Activated CD8-positive, alpha-beta T cell treated with anti-CD3 and anti-CD28 coated beads, Interleukin-2, amount 10 ng/mL, durations not matched to agents 7 days and 5 days (primary cell): ENCODE data around the gene USP13. TPM values are rescaled to one million over a fixed set of nuclear protein-coding genes. Genes with fewer than 3 reads are reported as not detected.

Experiments
- ATAC-seq: fragments of 150-1000 bp; cut with Tn5 transposase; one replicate; pipeline ENCODE4 v1.10.0; 2021; ENCODE audit warnings: moderate library complexity
- CTCF ChIA-PET: fragments of 350-600 bp; sonication (Branson Sonifier 250); formaldehyde crosslinking; loops from one replicate; lab custom pipeline; 2021; ENCODE audit warnings: antibody characterized with exemption; lab: Charles Lee
- POLR2A ChIA-PET: fragments of 350-600 bp; sonication (Branson Sonifier 250); formaldehyde crosslinking; loops from one replicate; lab custom pipeline; 2021; ENCODE audit warnings: antibody characterized with exemption; lab: Charles Lee
- DNase-seq: peaks from one replicate; pipeline ENCODE4 v3.0.0-alpha.2; 2020
- H3K27ac Mint-ChIP-seq: one replicate; pipeline ENCODE4 v1.8.0; 2021; ENCODE audit warnings: mild to moderate bottlenecking, mixed read lengths
- H3K27me3 Mint-ChIP-seq: one replicate; pipeline ENCODE4 v1.8.0; 2021; ENCODE audit warnings: low read depth, mixed read lengths
- H3K36me3 Mint-ChIP-seq: one replicate; pipeline ENCODE4 v1.8.0; 2021; ENCODE audit warnings: low read depth, mixed read lengths
- H3K4me1 Mint-ChIP-seq: one replicate; pipeline ENCODE4 v1.8.0; 2021; ENCODE audit warnings: low read depth, mixed read lengths
- H3K4me3 Mint-ChIP-seq: one replicate; pipeline ENCODE4 v1.8.0; 2021; ENCODE audit warnings: mild to moderate bottlenecking, mixed read lengths
- H3K9me3 Mint-ChIP-seq: one replicate; pipeline ENCODE4 v1.8.0; 2022; ENCODE audit warnings: mixed read lengths; ENCODE audit not compliant: insufficient read depth
- total RNA-seq, 2 experiments: library from RNA; stranded (reverse); gene quantifications; one replicate each; pipeline ENCODE4 v1.2.3, GENCODE V29; 2021

Gene USP13
- total RNA-seq, 2 experiments from 2014 or later, result 9.6 to 10.5 TPM

- ATAC-seq (no peak), DNase-seq (no peak)
- no peak overlapping the region for H3K4me3 Mint-ChIP-seq
- no peaks in the 10 kb centered on the region for H3K27me3 Mint-ChIP-seq
- H3K4me1 Mint-ChIP-seq, result peaks cover 2% of the 10 kb centered on the region
- POLR2A ChIA-PET, result no interaction called here
- H3K27ac Mint-ChIP-seq, result no peak overlapping the region
- CTCF ChIA-PET, result no interaction called here
- no peaks in the 10 kb centered on the region for H3K9me3 Mint-ChIP-seq
- no peaks in the 10 kb centered on the region for H3K36me3 Mint-ChIP-seq
These were observed 51.0 kb downstream of the USP13 start for GRCh38 chr3:179703816-179704215.

- DNase-seq (no peak), ATAC-seq (no peak)
- CTCF ChIA-PET, result no interaction called here
- H3K4me1 Mint-ChIP-seq, result no peaks in the 10 kb centered on the region
- H3K36me3 Mint-ChIP-seq, result no peaks in the 10 kb centered on the region
- H3K27me3 Mint-ChIP-seq, result no peaks in the 10 kb centered on the region
- no peaks in the 10 kb centered on the region for H3K9me3 Mint-ChIP-seq
- POLR2A ChIA-PET, result no interaction called here
- no peak overlapping the region for H3K27ac Mint-ChIP-seq
- no peak overlapping the region for H3K4me3 Mint-ChIP-seq
These were observed 53.4 kb downstream of the USP13 start for GRCh38 chr3:179706233-179706632.

GRCh38 chr3:179710079-179710478, 57.2 kb downstream of the USP13 start:
- CTCF ChIA-PET, result no interaction called here
- POLR2A ChIA-PET, result no interaction called here
- Mint-ChIP-seq H3K4me1 (no peaks in the 10 kb centered on the region), H3K27ac (no peak overlapping the region), H3K4me3 (no peak overlapping the region), H3K36me3 (no peaks in the 10 kb centered on the region), H3K27me3 (no peaks in the 10 kb centered on the region), H3K9me3 (no peaks in the 10 kb centered on the region)
- ATAC-seq, result no peak
- no peak for DNase-seq

GRCh38 chr3:179713643-179714090, 60.8 kb downstream of the USP13 start:
- Mint-ChIP-seq H3K4me3 (no peak overlapping the region), H3K36me3 (no peaks in the 10 kb centered on the region), H3K27me3 (no peaks in the 10 kb centered on the region), H3K4me1 (no peaks in the 10 kb centered on the region), H3K27ac (no peak overlapping the region), H3K9me3 (no peaks in the 10 kb centered on the region)
- DNase-seq (no peak), ATAC-seq (no peak)
- ChIA-PET POLR2A (no interaction called here), CTCF (no interaction called here)

GRCh38 chr3:179715582-179715981, 62.7 kb downstream of the USP13 start:
- ChIA-PET POLR2A (interaction anchor here (0.6 kb wide), 1 partner anchor 14 kb away, joined by 3 read pairs; no protein-coding TSS in a partner anchor), CTCF (no interaction called here)
- H3K4me3 Mint-ChIP-seq, result no peak overlapping the region
- no peak for DNase-seq
- H3K27me3 Mint-ChIP-seq, result no peaks in the 10 kb centered on the region
- no peak for ATAC-seq
- H3K27ac Mint-ChIP-seq, result no peak overlapping the region
- H3K9me3 Mint-ChIP-seq, result no peaks in the 10 kb centered on the region
- H3K4me1 Mint-ChIP-seq, result no peaks in the 10 kb centered on the region
- no peaks in the 10 kb centered on the region for H3K36me3 Mint-ChIP-seq

- ATAC-seq (no peak), DNase-seq (no peak)
- Mint-ChIP-seq H3K36me3 (peaks cover 1% of the 10 kb centered on the region), H3K9me3 (no peaks in the 10 kb centered on the region), H3K4me3 (no peak overlapping the region), H3K27me3 (no peaks in the 10 kb centered on the region), H3K27ac (no peak overlapping the region), H3K4me1 (no peaks in the 10 kb centered on the region)
- ChIA-PET POLR2A (interaction anchor here (0.6 kb wide), 1 partner anchor 15 kb away, joined by 3 read pairs; no protein-coding TSS in a partner anchor), CTCF (no interaction called here)
These were observed 63.4 kb downstream of the USP13 start for GRCh38 chr3:179716226-179716625.

GRCh38 chr3:179716811-179717210, 64.0 kb downstream of the USP13 start:
- H3K4me1 Mint-ChIP-seq, result no peaks in the 10 kb centered on the region
- no peaks in the 10 kb centered on the region for H3K9me3 Mint-ChIP-seq
- ATAC-seq (no peak), DNase-seq (no peak)
- ChIA-PET CTCF (no interaction called here), POLR2A (no interaction called here)
- no peaks in the 10 kb centered on the region for H3K27me3 Mint-ChIP-seq
- H3K36me3 Mint-ChIP-seq, result peaks cover 5% of the 10 kb centered on the region
- no peak overlapping the region for H3K4me3 Mint-ChIP-seq
- H3K27ac Mint-ChIP-seq, result no peak overlapping the region

- ATAC-seq (no peak), DNase-seq (no peak)
- CTCF ChIA-PET, result no interaction called here
- Mint-ChIP-seq H3K4me1 (no peaks in the 10 kb centered on the region), H3K36me3 (peaks cover 5% of the 10 kb centered on the region), H3K27me3 (no peaks in the 10 kb centered on the region), H3K9me3 (no peaks in the 10 kb centered on the region), H3K27ac (no peak overlapping the region), H3K4me3 (no peak overlapping the region)
- POLR2A ChIA-PET, result no interaction called here
These were observed 64.4 kb downstream of the USP13 start for GRCh38 chr3:179717219-179717618.

GRCh38 chr3:179719048-179719734, 66.4 kb downstream of the USP13 start:
- POLR2A ChIA-PET, result no interaction called here
- DNase-seq (no peak), ATAC-seq (no peak)
- no peak overlapping the region for H3K27ac Mint-ChIP-seq
- CTCF ChIA-PET, result interaction anchor here (0.9 kb wide), 1 partner anchor 32 kb away, joined by 3 read pairs; no protein-coding TSS in a partner anchor
- H3K4me3 Mint-ChIP-seq, result no peak overlapping the region
- no peaks in the 10 kb centered on the region for H3K27me3 Mint-ChIP-seq
- H3K36me3 Mint-ChIP-seq, result peaks cover 10% of the 10 kb centered on the region
- no peaks in the 10 kb centered on the region for H3K4me1 Mint-ChIP-seq
- H3K9me3 Mint-ChIP-seq, result no peaks in the 10 kb centered on the region

- ATAC-seq (no peak), DNase-seq (no peak)
- ChIA-PET POLR2A (no interaction called here), CTCF (no interaction called here)
- Mint-ChIP-seq H3K27ac (no peak overlapping the region), H3K4me3 (no peak overlapping the region), H3K36me3 (peaks cover 10% of the 10 kb centered on the region), H3K9me3 (no peaks in the 10 kb centered on the region), H3K4me1 (no peaks in the 10 kb centered on the region), H3K27me3 (no peaks in the 10 kb centered on the region)
These were observed 67.4 kb downstream of the USP13 start for GRCh38 chr3:179720196-179720595.

- no peak overlapping the region for H3K27ac Mint-ChIP-seq
- no peaks in the 10 kb centered on the region for H3K27me3 Mint-ChIP-seq
- ATAC-seq (no peak), DNase-seq (no peak)
- CTCF ChIA-PET, result no interaction called here
- POLR2A ChIA-PET, result no interaction called here
- no peak overlapping the region for H3K4me3 Mint-ChIP-seq
- H3K36me3 Mint-ChIP-seq, result peaks cover 10% of the 10 kb centered on the region
- H3K4me1 Mint-ChIP-seq, result no peaks in the 10 kb centered on the region
- H3K9me3 Mint-ChIP-seq, result no peaks in the 10 kb centered on the region
These were observed 70.8 kb downstream of the USP13 start for GRCh38 chr3:179723617-179724016.

- Mint-ChIP-seq H3K27ac (no peak overlapping the region), H3K36me3 (peaks cover 12% of the 10 kb centered on the region), H3K9me3 (no peaks in the 10 kb centered on the region), H3K4me3 (no peak overlapping the region), H3K4me1 (no peaks in the 10 kb centered on the region), H3K27me3 (no peaks in the 10 kb centered on the region)
- DNase-seq (no peak), ATAC-seq (no peak)
- POLR2A ChIA-PET, result no interaction called here
- CTCF ChIA-PET, result no interaction called here
These were observed 73.3 kb downstream of the USP13 start for GRCh38 chr3:179726075-179726699.
